ENCODE results near the gene RAB31.

Gene RAB31

GRCh38 chr18:9818423-9818734 lies 110.3 kb downstream of the RAB31 start:
- H4K20me1 ChIP-seq (ENCODE audit: insufficient read depth, low read length): no peaks in the 10 kb centered on the region
- ATAC-seq (ENCODE audit: insufficient read depth, low read depth) (no peak), DNase-seq (no peak)
- H3K9ac ChIP-seq (ENCODE audit: low read depth, low read length): no peak overlapping the region
- no peaks in the 10 kb centered on the region for H3K36me3 ChIP-seq (ENCODE audit: insufficient read depth, low read length)
- peaks cover 15% of the 10 kb centered on the region for H3K27me3 ChIP-seq (ENCODE audit: insufficient read depth, low read length, poor library complexity)
- H3K4me1 ChIP-seq (ENCODE audit: insufficient read depth, low read length): no peaks in the 10 kb centered on the region
- H3K27ac ChIP-seq (ENCODE audit: low read length): no peak overlapping the region
- no peak for TF ChIP-seq EZH2 (IDR thresholded peaks at IDR 0.05; ENCODE audit: borderline replicate concordance, low read depth, low read length, severe bottlenecking)
- TF ChIP-seq CTCF (IDR thresholded peaks at IDR 0.05; ENCODE audit: borderline replicate concordance, extremely low read depth, low read length, poor library complexity, severe bottlenecking): no peak
- H3K4me3 ChIP-seq (ENCODE audit: low read depth in 1 of 2, low read length in 2 of 2): no peak overlapping the region
- no peak overlapping the region for H2AFZ ChIP-seq (ENCODE audit: low read depth, low read length)
- no peak overlapping the region for H3K4me2 ChIP-seq (ENCODE audit: insufficient read depth, low read length)
- H3K9me3 ChIP-seq (ENCODE audit: insufficient read depth, low read length, severe bottlenecking): no peaks in the 10 kb centered on the region
- H3K79me2 ChIP-seq (ENCODE audit: insufficient read depth, low read length): no peaks in the 10 kb centered on the region

- Histone ChIP-seq H2AFZ (ENCODE audit: low read depth, low read length) (no peak overlapping the region), H3K79me2 (ENCODE audit: insufficient read depth, low read length) (no peaks in the 10 kb centered on the region), H3K4me1 (ENCODE audit: insufficient read depth, low read length) (no peaks in the 10 kb centered on the region), H3K9me3 (ENCODE audit: insufficient read depth, low read length, severe bottlenecking) (no peaks in the 10 kb centered on the region), H3K4me3 (ENCODE audit: low read depth in 1 of 2, low read length in 2 of 2) (no peak overlapping the region), H3K9ac (ENCODE audit: low read depth, low read length) (no peak overlapping the region), H3K36me3 (ENCODE audit: insufficient read depth, low read length) (no peaks in the 10 kb centered on the region), H3K4me2 (ENCODE audit: insufficient read depth, low read length) (no peak overlapping the region), H3K27me3 (ENCODE audit: insufficient read depth, low read length, poor library complexity) (peaks cover 15% of the 10 kb centered on the region), H3K27ac (ENCODE audit: low read length) (no peak overlapping the region), H4K20me1 (ENCODE audit: insufficient read depth, low read length) (no peaks in the 10 kb centered on the region)
- TF ChIP-seq EZH2 (IDR thresholded peaks at IDR 0.05; ENCODE audit: borderline replicate concordance, low read depth, low read length, severe bottlenecking): no peak
- no peak for TF ChIP-seq CTCF (IDR thresholded peaks at IDR 0.05; ENCODE audit: borderline replicate concordance, extremely low read depth, low read length, poor library complexity, severe bottlenecking)
- DNase-seq (no peak), ATAC-seq (ENCODE audit: insufficient read depth, low read depth) (no peak)
These were observed 112.0 kb downstream of the RAB31 start for GRCh38 chr18:9820127-9820526.

GRCh38 chr18:9820719-9821118 lies 112.6 kb downstream of the RAB31 start:
- Histone ChIP-seq H3K27ac (ENCODE audit: low read length) (no peak overlapping the region), H3K9ac (ENCODE audit: low read depth, low read length) (no peak overlapping the region), H2AFZ (ENCODE audit: low read depth, low read length) (no peak overlapping the region), H3K9me3 (ENCODE audit: insufficient read depth, low read length, severe bottlenecking) (no peaks in the 10 kb centered on the region), H3K4me1 (ENCODE audit: insufficient read depth, low read length) (no peaks in the 10 kb centered on the region), H3K4me2 (ENCODE audit: insufficient read depth, low read length) (no peak overlapping the region), H4K20me1 (ENCODE audit: insufficient read depth, low read length) (no peaks in the 10 kb centered on the region), H3K4me3 (ENCODE audit: low read depth in 1 of 2, low read length in 2 of 2) (no peak overlapping the region), H3K79me2 (ENCODE audit: insufficient read depth, low read length) (no peaks in the 10 kb centered on the region), H3K27me3 (ENCODE audit: insufficient read depth, low read length, poor library complexity) (peaks cover 15% of the 10 kb centered on the region), H3K36me3 (ENCODE audit: insufficient read depth, low read length) (no peaks in the 10 kb centered on the region)
- DNase-seq (no peak), ATAC-seq (ENCODE audit: insufficient read depth, low read depth) (no peak)
- TF ChIP-seq CTCF (IDR thresholded peaks at IDR 0.05; ENCODE audit: borderline replicate concordance, extremely low read depth, low read length, poor library complexity, severe bottlenecking) (no peak), EZH2 (IDR thresholded peaks at IDR 0.05; ENCODE audit: borderline replicate concordance, low read depth, low read length, severe bottlenecking) (no peak)

GRCh38 chr18:9822587-9823185 lies 114.6 kb downstream of the RAB31 start:
- Histone ChIP-seq H3K36me3 (ENCODE audit: insufficient read depth, low read length) (no peaks in the 10 kb centered on the region), H3K4me2 (ENCODE audit: insufficient read depth, low read length) (no peak overlapping the region), H3K4me1 (ENCODE audit: insufficient read depth, low read length) (no peaks in the 10 kb centered on the region), H3K9me3 (ENCODE audit: insufficient read depth, low read length, severe bottlenecking) (no peaks in the 10 kb centered on the region), H3K4me3 (ENCODE audit: low read depth in 1 of 2, low read length in 2 of 2) (no peak overlapping the region), H3K27ac (ENCODE audit: low read length) (no peak overlapping the region), H3K27me3 (ENCODE audit: insufficient read depth, low read length, poor library complexity) (peaks cover 7% of the 10 kb centered on the region), H2AFZ (ENCODE audit: low read depth, low read length) (no peak overlapping the region), H3K9ac (ENCODE audit: low read depth, low read length) (no peak overlapping the region), H4K20me1 (ENCODE audit: insufficient read depth, low read length) (no peaks in the 10 kb centered on the region), H3K79me2 (ENCODE audit: insufficient read depth, low read length) (no peaks in the 10 kb centered on the region)
- ATAC-seq (ENCODE audit: insufficient read depth, low read depth) (no peak), DNase-seq (no peak)
- no peak for TF ChIP-seq CTCF (IDR thresholded peaks at IDR 0.05; ENCODE audit: borderline replicate concordance, extremely low read depth, low read length, poor library complexity, severe bottlenecking)
- no peak for TF ChIP-seq EZH2 (IDR thresholded peaks at IDR 0.05; ENCODE audit: borderline replicate concordance, low read depth, low read length, severe bottlenecking)

Data from DND-41 (cell line).